ENCODE results near the gene BEST1.

DNA sequence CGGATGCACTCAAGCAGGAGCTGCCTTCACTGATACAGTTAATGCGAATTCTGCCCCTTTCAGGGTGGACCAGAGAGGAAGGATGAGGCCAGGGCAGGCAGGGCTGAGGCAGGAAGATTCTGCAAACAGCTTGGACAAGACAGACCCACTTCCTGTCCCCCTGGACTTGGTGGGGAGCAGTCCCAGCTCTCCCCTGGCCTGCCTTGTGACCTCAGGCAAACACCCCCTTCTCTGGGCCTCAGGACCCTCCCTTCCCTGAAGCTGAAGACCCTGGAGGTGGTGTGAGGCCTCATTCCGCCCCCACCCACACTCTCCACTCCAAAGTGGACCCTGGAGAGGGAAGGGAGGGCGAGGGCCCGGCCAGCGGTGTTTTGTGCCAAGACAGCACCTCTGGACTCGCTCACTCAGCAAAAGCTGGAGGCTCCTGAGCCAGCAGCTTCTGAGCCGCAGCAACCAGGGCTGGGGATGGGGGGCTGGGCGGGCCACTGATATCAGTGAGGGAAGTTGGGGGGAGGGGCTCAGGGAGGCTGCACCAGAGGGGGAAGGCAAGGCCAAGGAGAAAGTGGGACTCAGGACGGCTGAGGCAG is 41.3 kb upstream of the BEST1 start:
- TF ChIP-seq, protein P1, sequence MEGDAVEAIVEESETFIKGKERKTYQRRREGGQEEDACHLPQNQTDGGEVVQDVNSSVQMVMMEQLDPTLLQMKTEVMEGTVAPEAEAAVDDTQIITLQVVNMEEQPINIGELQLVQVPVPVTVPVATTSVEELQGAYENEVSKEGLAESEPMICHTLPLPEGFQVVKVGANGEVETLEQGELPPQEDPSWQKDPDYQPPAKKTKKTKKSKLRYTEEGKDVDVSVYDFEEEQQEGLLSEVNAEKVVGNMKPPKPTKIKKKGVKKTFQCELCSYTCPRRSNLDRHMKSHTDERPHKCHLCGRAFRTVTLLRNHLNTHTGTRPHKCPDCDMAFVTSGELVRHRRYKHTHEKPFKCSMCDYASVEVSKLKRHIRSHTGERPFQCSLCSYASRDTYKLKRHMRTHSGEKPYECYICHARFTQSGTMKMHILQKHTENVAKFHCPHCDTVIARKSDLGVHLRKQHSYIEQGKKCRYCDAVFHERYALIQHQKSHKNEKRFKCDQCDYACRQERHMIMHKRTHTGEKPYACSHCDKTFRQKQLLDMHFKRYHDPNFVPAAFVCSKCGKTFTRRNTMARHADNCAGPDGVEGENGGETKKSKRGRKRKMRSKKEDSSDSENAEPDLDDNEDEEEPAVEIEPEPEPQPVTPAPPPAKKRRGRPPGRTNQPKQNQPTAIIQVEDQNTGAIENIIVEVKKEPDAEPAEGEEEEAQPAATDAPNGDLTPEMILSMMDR (IDR thresholded peaks at IDR 0.05; ENCODE audit: poor library complexity, severe bottlenecking), result no peak
- TF ChIP-seq EP300 (conservative IDR thresholded peaks at IDR 0.05; ENCODE audit: poor library complexity, severe bottlenecking) (no peak), POLR2AphosphoS5 (IDR thresholded peaks at IDR 0.05) (no peak), MXI1 (conservative IDR thresholded peaks at IDR 0.05; ENCODE audit: poor library complexity, severe bottlenecking) (no peak), TAF1 (IDR thresholded peaks at IDR 0.05; ENCODE audit: low read depth) (no peak)
